Right kidney (tissue), 1 donor: ENCODE results near the gene GPR137.
A peak's percentile ranks its signal among the peaks of the same experiment; 100 is the strongest.

Experiments
- DNase-seq: peaks from one replicate; pipeline ENCODE4 v3.0.0-alpha.2; 2016

Gene GPR137

GRCh38 chr11:64263021-64263946, 22.4 kb upstream of the GPR137 start:
- DNase-seq, result peak; percentile 41

- DNase-seq, result no peak
These were observed 21.7 kb upstream of the GPR137 start for GRCh38 chr11:64263947-64264317.

- no peak for DNase-seq
These were observed 21.2 kb upstream of the GPR137 start for GRCh38 chr11:64264371-64264852.

GRCh38 chr11:64265176-64266160, 20.2 kb upstream of the GPR137 start:
- DNase-seq, result no peak

GRCh38 chr11:64266339-64266738, 19.3 kb upstream of the GPR137 start:
- DNase-seq, result no peak

GRCh38 chr11:64267207-64267945, 18.3 kb upstream of the GPR137 start:
- no peak for DNase-seq

GRCh38 chr11:64268025-64268892, 17.4 kb upstream of the GPR137 start:
- no peak for DNase-seq

GRCh38 chr11:64268893-64269539, 16.6 kb upstream of the GPR137 start:
- peak; percentile 37 for DNase-seq

- DNase-seq, result peak; percentile 98
These were observed 16.0 kb upstream of the GPR137 start for GRCh38 chr11:64269540-64270220.

- no peak for DNase-seq
These were observed 10.4 kb upstream of the GPR137 start for GRCh38 chr11:64275031-64275800.

GRCh38 chr11:64275841-64276240, 9.8 kb upstream of the GPR137 start:
- DNase-seq, result no peak

- no peak for DNase-seq
These were observed 8.8 kb upstream of the GPR137 start for GRCh38 chr11:64276653-64277431.

GRCh38 chr11:64278576-64279190, 7.0 kb upstream of the GPR137 start:
- no peak for DNase-seq

GRCh38 chr11:64281957-64282770, 3.5 kb upstream of the GPR137 start:
- DNase-seq, result no peak

GRCh38 chr11:64283092-64283491, 2.6 kb upstream of the GPR137 start:
- DNase-seq, result no peak

GRCh38 chr11:64284048-64284961, 1.3 kb upstream of the GPR137 start, which contains the start of gene BAD:
Gene BAD (minus strand): TSS chr11:64284665. CDS start chr11:64284368, 297 bp downstream.
- peak; percentile 92 for DNase-seq
